Testis (tissue), 2 donors: Measurements from ENCODE around the gene GPR63.

ENCODE experiments used
- CTCF ChIP-seq, 3 experiments: fragments of 450-650 bp in 2 of 3; fragments of 200-600 bp in 1 of 3; sonication (generic) in 1 of 3; IDR thresholded peaks; one replicate each; pipeline ENCODE4 v1.5.1; 2016 to 2019; ENCODE audit warnings: antibody characterized with exemption in 3 of 3, mild to moderate bottlenecking in 2 of 3, moderate library complexity in 1 of 3
- POLR2A ChIP-seq: fragments of 450-650 bp; IDR thresholded peaks from one replicate; pipeline ENCODE4 v1.6.1; 2017; ENCODE audit warnings: antibody characterized with exemption, mild to moderate bottlenecking, moderate library complexity

GRCh38 chr6:96760153-96760687, 77.1 kb downstream of the GPR63 start:
- TF ChIP-seq CTCF (IDR thresholded peaks at IDR 0.05) = no peak
- TF ChIP-seq POLR2A = no peak
